Lower lobe of right lung (tissue), 2 donors: ENCODE results near the gene TSG101. TPM values are rescaled to one million over a fixed set of nuclear protein-coding genes. Genes with fewer than 3 reads are reported as not detected.

Source experiments
- ATAC-seq, 2 donors: fragments of 200-7000 bp; cut with Tn5 transposase; one replicate each; pipeline ENCODE4 v1.9.1; 2020 to 2022; ENCODE audit warnings: mild to moderate bottlenecking in 2 of 2, moderate library complexity in 2 of 2
- DNase-seq: peaks from one replicate; pipeline ENCODE4 v3.0.0-alpha.2; 2020
- H3K27ac ChIP-seq: fragments of 200-600 bp; one replicate; pipeline ENCODE4 v1.8.0; 2022
- H3K27me3 ChIP-seq: fragments of 200-600 bp; one replicate; pipeline ENCODE4 v1.8.0; 2022; ENCODE audit warnings: low read depth
- H3K36me3 ChIP-seq: fragments of 200-600 bp; one replicate; pipeline ENCODE4 v1.8.0; 2022; ENCODE audit warnings: mild to moderate bottlenecking
- H3K4me1 ChIP-seq: fragments of 200-600 bp; one replicate; pipeline ENCODE4 v1.8.0; 2022
- H3K4me3 ChIP-seq: fragments of 200-600 bp; one replicate; pipeline ENCODE4 v1.8.0; 2022; ENCODE audit warnings: mild to moderate bottlenecking
- H3K9me3 ChIP-seq: fragments of 200-600 bp; one replicate; pipeline ENCODE4 v1.8.0; 2022
- intact Hi-C: fragments of 100-400 bp; cut with DNase I; formaldehyde crosslinking; loops from one replicate; pipeline ENCODE4 v1.11.0; 2022
- total RNA-seq: library from RNA; stranded (reverse); fragmentation: NEBNext Ultra II Directional; extraction: Animal tissue kit (Norgen Biotek cat#: 25700); gene quantifications from one replicate; pipeline ENCODE4 v1.2.1, GENCODE V29; 2021
- TF ChIP-seq, protein P1 (sequence below): fragments of 200-600 bp; IDR thresholded peaks from one replicate; pipeline ENCODE4 v1.8.0; 2022; ENCODE audit warnings: antibody characterized with exemption, mild to moderate bottlenecking
- donor health status: DM: no; HTN: yes; CAD: no; lungs with severe emphysema.

Gene TSG101
- total RNA-seq, 1 donor from 2014 or later = 61.8 TPM

DNA sequence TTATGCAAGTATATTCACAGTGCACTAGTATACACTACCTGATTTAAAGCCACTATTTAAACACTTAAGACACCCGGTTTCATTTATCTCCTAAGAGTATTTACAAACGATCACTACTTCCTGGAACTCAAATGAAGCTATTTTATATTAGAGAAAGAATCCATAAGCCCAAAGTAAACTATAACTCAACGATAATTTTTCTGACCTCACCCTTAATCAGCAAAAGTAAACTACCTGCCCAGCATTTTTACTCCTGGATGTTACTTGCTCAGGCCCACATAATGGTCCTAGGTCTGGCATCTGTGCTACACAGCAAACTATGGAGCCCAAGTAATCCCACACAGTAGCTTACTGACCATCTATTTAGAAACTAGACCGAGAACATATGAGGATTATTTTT, 33.4 kb downstream of the TSG101 start:
- Histone ChIP-seq H3K9me3 (no peaks in the 10 kb centered on the region), H3K27me3 (no peaks in the 10 kb centered on the region), H3K36me3 (peaks cover 59% of the 10 kb centered on the region), H3K4me3 (no peak overlapping the region), H3K4me1 (peaks cover 13% of the 10 kb centered on the region), H3K27ac (no peak overlapping the region)
- ATAC-seq (no peak), DNase-seq (no peak)
- TF ChIP-seq, protein P1, sequence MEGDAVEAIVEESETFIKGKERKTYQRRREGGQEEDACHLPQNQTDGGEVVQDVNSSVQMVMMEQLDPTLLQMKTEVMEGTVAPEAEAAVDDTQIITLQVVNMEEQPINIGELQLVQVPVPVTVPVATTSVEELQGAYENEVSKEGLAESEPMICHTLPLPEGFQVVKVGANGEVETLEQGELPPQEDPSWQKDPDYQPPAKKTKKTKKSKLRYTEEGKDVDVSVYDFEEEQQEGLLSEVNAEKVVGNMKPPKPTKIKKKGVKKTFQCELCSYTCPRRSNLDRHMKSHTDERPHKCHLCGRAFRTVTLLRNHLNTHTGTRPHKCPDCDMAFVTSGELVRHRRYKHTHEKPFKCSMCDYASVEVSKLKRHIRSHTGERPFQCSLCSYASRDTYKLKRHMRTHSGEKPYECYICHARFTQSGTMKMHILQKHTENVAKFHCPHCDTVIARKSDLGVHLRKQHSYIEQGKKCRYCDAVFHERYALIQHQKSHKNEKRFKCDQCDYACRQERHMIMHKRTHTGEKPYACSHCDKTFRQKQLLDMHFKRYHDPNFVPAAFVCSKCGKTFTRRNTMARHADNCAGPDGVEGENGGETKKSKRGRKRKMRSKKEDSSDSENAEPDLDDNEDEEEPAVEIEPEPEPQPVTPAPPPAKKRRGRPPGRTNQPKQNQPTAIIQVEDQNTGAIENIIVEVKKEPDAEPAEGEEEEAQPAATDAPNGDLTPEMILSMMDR = no peak
- intact Hi-C loops = no loop called here

DNA sequence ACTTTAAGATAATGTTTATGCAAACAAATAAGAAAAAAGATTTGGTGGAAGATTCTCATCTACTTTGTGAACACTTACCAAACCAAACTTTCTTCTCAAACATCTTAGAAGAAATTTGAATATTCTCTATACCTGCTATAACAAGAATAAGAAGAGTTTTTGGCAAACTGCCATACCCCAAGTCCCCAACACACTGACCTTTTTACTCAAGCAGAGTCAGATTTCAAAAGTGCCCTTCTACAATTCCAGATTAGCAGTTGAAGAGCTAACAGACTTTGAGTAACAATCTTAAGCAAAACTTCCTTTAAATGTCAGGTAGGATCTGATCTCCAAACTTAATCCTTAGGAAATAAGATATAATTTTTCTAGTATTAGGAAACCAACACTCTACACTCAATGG, 33.9 kb downstream of the TSG101 start:
- Histone ChIP-seq H3K4me3 (no peak overlapping the region), H3K4me1 (peaks cover 13% of the 10 kb centered on the region), H3K36me3 (peaks cover 56% of the 10 kb centered on the region), H3K9me3 (no peaks in the 10 kb centered on the region), H3K27ac (no peak overlapping the region), H3K27me3 (no peaks in the 10 kb centered on the region)
- ATAC-seq (peak in 1 of 2 donors; percentile 31), DNase-seq (no peak)
- intact Hi-C loops = no loop called here
- TF ChIP-seq, protein P1 = no peak

DNA sequence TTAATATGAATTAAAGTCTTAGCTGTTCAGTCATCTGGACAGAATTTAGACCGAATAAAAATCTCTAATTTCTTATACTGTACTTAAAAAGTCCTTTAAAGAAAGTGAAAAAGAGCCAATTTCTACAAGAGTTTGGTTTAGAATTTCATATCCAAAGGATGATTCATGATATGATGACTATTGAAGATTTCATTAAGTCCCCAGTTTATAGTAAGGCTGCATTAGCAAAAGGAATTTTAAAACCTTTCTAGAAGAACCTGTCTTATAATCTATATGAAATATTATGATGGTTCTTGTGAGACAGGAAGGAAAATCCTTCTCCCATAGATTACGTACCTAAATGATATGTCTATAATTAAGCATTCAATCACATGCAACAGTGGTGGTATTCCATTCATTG, 34.8 kb downstream of the TSG101 start:
- Histone ChIP-seq H3K27me3 (no peaks in the 10 kb centered on the region), H3K27ac (no peak overlapping the region), H3K9me3 (no peaks in the 10 kb centered on the region), H3K4me3 (no peak overlapping the region), H3K4me1 (peaks cover 13% of the 10 kb centered on the region), H3K36me3 (peaks cover 48% of the 10 kb centered on the region)
- TF ChIP-seq, protein P1 = no peak
- no peak for DNase-seq
- intact Hi-C loops = no loop called here
- no peak for ATAC-seq

DNA sequence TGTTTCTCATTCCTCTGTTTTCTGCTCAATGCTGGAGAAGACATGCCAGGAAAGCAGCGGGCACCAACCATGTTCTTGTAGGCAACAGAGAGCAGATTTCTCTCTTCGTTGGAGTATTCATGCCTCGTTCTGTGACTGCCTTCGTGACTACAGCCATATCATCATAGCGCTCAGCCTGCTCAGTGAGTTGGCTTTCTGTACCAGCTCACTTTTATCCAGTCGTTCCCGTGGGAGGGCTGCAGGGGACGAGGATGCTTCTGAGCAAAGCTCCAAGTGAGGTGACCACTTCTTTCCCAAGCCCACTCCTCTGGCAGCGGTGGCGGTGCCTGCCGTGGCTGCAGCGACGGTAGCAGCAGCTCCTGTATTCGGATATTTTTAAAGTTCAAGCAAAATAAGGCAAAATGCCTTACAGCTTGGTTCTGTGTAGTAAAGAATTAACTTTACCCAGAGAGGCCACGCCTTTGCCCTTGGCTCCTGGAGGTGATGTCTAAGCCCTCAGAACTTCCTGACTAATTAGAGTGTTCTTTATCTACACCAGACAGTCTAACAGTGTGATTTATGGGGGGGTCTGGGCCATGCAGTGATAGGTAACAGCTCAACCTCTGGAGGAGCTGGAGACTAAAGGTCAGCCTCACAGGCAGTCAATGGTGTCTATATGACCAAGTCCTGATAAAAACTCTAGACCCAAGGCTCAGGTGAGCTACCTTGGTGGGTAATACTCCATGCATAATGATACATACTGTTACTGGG, 35.8 kb downstream of the TSG101 start:
- no peaks in the 10 kb centered on the region for H3K9me3 ChIP-seq
- H3K27me3 ChIP-seq = no peaks in the 10 kb centered on the region
- ATAC-seq = peak; percentile 35 to 37
- no peak overlapping the region for H3K27ac ChIP-seq
- no peak overlapping the region for H3K4me3 ChIP-seq
- DNase-seq = no peak
- TF ChIP-seq, protein P1 = no peak
- intact Hi-C loops = no loop called here
- H3K36me3 ChIP-seq = peaks cover 48% of the 10 kb centered on the region
- peaks cover 13% of the 10 kb centered on the region for H3K4me1 ChIP-seq

DNA sequence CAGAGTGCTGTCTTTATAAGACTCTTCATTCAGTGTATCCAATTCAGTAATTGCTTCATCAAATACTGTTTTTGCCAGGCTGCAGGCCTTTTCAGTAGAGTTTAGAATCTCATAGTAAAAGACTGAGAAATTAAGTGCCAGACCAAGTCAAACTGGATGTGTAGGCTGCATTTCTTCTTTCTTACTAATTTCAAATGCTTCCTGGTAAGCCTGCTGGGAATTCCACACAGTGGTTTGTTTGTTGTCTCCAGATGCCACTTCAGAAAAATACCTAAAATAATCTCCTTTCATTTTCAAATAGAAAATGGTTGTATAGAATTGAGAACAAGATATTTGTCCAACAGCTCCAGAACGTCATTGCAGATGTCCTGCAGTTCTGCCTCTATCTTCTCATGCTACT, 36.4 kb downstream of the TSG101 start:
- TF ChIP-seq, protein P1 = no peak
- Histone ChIP-seq H3K4me3 (no peak overlapping the region), H3K36me3 (peaks cover 52% of the 10 kb centered on the region), H3K27ac (no peak overlapping the region), H3K27me3 (no peaks in the 10 kb centered on the region), H3K4me1 (peaks cover 13% of the 10 kb centered on the region), H3K9me3 (no peaks in the 10 kb centered on the region)
- intact Hi-C loops = no loop called here
- DNase-seq (no peak), ATAC-seq (peak in 1 of 2 donors; percentile 72)
